GM18502 (cell line): ENCODE data around the gene ACSS1.
"Not testable (repeated sequence)": the region's sequence is repeated elsewhere in the genome, so short reads cannot be mapped to it uniquely, and the experiment has no call there.

ENCODE experiments used
- ATAC-seq: cut with Tn5 transposase; IDR thresholded peaks from one replicate; pipeline ENCODE4 v1.9.1; 2021; ENCODE audit warnings: mild to moderate bottlenecking; ENCODE audit not compliant: unreplicated experiment, poor library complexity

ACSS1 gene

GRCh38 chr20:25015986-25016385 is 42.0 kb downstream of the ACSS1 start:
- no peak for ATAC-seq

DNA sequence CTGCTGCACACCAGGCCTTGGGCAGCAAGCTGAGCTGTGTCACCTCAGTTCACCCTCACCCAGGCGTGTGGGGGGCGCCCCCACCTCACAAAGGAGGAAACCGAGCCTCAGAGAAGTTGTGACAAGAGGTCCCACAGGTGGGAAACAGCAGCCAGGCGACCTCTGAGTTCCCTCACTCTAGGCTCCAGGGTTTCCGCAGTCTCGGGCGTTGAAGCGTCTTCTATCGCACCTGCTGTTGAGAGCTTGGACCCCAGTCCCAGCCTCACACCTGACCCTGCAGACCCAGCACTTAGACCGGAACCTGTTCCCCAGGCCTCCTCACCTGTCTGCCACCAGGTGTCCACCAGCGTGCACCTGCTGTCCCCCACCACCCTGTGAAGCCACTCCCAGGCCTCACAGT is 43.1 kb downstream of the ACSS1 start:
- no peak for ATAC-seq

- no peak for ATAC-seq
These were observed 44.2 kb downstream of the ACSS1 start for GRCh38 chr20:25013478-25014380.

DNA sequence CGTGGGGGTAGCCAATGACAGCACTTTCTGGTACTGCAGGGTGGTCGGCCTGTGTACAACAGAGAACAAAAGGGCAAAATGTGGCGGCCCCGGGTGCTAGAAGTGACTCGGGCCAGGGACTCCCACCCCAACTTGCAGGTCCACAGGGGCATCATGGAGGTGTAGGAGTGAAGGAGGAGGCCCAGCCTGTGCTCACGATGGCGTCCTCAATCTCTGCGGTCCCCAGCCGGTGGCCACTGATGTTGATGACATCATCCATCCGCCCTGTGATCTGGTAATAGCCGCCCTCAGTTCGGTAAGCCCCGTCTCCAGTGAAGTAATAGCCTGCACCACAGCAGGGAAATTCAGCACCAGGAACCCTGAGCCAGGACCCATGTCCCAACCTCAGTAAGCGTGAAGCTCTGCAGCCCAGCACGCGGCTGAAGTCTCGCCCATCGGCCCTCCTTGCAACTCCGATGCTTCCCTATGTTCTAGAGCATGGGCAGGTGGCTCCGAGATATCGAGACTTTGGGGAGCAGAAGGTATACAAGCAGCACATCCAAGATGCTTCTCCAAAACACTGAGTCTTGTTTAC is 45.2 kb downstream of the ACSS1 start:
- no peak for ATAC-seq

DNA sequence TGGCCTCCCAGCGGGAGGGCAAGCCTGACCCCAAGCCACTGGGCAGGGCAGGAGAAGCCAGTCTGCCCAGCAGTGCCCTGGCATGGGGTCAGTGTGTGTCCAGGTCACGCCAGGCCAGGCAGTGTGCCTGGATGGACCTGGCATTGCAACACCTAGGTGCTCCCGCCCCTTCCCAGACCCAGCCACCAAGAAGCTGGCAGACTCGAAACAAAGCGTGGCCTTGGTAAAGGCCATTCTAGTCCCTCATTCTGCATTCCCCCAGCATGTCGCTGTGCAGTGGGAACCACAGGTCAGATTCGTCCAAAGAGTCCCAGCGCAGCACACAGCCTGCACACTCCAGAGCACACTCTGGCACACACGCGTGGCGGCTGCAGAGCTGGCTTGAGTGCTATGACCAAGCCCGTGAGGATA is 46.1 kb downstream of the ACSS1 start:
- no peak for ATAC-seq

DNA sequence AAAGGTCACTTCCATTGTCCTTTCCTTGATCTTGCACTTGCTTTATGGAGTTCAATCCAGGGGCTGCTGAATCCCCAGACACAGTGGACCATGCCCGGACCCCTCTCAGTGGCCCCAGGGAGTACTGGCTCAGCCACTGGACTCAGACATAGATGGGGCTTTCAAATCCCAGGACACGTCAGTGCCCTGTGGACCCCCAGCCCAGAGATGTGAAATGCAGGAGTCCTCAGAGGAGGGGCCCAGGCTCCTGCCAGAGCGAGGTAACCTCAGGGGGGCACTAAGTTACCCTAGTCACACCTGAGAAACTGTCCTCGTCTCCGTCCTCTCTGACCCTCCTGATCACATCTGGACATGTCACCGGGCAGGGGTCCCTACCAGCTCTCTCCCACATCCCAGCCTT is 46.7 kb downstream of the ACSS1 start:
- ATAC-seq = no peak

DNA sequence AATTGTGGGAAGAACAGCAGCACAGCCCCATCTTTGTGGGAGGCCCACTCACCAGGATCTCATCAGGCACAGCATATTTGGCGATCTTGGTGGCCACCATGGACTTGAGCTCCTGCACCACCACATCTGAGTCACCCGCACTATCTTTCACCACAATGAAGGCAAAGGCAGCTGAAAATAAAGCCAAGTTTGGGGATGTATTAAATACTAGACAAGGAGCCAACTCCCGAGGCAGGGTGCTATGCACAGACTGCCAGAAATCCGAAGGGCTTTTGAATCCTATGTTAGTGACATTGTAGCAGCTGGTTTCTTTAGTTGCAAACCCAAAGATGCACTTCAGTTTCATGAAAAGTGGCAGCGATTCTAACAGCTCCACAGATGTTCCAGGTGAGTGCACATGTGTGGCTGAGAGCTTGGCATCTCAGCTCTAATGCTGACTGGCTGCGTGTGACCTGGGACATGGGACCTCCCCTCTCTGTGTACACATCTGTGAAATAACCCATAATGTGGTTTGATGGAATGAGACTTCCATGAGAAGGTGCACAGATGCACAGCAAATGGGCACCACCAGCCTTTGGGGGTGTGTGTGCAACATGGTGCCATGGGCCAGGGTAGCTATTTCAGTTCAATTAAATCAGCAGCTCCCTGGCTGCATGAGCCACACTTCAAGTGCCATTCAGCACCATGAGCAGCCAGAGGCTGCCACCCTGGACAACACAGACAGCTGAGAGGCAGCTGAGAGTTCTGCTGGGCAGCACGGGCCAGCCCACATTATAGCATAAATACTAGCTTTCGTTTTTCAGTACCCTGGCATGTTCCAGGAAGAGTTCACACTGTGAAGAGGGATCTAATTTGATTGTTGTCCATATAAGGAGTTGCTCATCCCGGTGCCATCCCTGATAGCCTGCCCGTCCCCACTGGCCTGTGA is 48.5 kb downstream of the ACSS1 start:
- no peak for ATAC-seq

- ATAC-seq = no peak
These were observed 49.3 kb downstream of the ACSS1 start for GRCh38 chr20:25008388-25009217.

GRCh38 chr20:25007491-25008305 is 50.2 kb downstream of the ACSS1 start:
- no peak for ATAC-seq

DNA sequence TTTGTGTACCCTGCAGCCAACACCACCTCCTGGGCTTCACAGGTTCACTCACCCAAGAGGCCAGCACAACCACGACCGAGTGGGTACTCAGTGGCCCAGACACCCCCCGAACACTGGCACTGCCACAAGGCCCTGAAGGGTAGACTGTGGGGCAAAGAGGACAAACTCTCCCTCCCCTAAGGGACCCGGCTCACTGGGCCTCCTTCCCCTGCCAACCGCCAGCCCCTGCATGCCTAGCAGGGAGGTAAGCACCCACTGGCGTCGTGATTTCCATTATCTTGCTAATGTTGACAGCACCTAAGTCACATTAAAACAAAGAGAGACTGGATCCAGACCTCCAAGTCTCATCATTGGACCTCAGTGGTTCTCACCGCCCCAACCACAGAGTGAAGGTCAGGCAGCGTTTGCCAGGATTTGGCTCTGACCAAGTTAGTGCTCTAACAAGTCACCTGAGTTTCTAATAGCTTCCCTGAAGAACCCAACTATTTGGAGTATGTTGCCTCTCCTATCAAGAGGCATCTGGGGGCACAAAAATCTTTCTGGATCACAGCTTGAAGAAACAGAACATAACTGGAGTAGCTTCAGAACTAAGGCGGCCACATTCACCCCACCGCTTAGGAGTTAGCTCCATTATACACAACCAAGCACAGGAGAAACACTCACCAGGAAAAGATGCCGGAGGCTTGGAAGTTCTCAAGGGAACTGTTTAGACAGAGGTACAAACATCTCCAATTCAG is 51.3 kb downstream of the ACSS1 start:
- ATAC-seq = no peak

- ATAC-seq = no peak
These were observed 52.3 kb downstream of the ACSS1 start for GRCh38 chr20:25005661-25006060.

DNA sequence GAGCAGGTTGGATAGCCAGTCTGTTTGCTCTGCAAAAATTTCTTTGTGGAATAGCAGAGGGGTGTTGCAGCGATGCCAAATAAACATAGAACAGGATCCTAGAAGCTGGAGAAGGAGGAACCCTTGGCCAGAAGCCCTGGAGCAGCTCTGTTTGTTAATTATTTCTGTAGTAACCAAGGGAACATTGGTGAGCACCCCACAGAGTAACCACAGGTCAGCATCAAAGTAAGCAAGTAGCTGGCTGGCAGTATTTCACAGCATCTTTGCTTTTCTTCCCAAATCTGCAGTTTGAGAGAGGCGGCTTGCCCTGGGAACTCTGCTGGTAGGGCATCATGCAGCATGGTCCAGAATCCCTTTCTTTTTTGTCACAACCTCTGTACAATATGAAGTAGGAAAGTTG is 52.7 kb downstream of the ACSS1 start:
- ATAC-seq = no peak

DNA sequence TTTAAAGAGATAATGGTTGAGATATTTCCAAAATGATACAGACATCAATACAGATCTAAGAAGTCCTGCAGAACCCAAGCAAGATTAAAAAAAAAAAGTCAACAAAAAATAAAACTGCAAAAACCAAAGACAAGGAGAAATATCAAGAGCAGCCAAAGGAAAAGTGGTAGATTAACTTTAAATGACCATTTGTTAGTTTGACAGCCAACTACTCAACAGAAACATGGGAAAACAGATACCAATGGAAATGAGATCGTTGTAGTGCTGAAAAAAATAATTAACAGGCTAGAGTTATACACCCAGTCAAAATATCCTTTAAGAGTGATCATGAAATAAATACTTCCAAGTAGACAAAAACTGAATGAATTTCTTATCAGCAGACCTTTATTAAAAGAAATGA is 54.9 kb downstream of the ACSS1 start:
- no peak for ATAC-seq

GRCh38 chr20:25001323-25001722 is 56.6 kb downstream of the ACSS1 start:
- ATAC-seq = not testable (repeated sequence)

DNA sequence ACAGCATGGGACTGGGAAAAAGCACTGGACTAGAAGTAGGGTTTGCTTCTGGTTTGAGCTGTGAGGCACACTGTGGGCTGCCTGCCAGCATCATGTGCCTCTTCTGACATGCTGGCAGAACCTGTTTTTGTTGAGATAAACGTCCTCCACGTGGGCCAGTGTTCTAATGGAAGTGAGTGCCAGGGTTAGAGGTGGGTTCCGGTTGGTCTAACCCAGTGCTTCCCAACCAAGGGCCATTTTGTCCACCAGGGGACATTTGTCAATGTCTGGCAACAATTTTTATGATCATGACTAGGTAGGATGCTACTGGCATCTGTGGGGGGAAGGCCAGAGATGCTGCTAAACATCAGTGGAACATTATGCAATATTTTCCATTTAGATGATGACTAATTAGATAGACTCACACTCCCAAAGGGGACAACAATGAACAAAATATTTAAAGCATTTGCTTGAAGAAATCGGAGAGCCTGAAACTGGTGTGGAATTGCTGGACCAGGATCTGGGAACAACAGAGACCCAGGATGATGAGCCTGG is 57.6 kb downstream of the ACSS1 start:
- ATAC-seq = no peak

DNA sequence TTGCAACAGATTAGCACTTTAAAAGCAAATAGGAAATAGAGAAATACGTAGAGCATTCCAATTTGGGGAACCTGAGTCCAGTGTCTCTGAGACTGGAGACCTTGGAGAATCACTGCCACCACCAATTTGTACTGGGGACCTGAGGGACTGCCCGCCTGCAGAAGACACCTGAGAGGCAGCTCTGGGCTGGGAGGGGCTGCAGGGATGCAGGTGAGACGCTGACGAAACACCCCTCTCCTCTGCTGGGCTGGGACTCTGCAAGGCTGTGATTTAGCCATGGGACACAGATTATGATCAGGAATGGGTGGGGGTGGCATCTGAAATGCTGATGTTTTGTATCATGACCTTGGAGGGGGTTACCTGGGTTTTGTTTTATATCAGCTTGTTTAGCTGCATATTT is 58.4 kb downstream of the ACSS1 start:
- no peak for ATAC-seq

- ATAC-seq = no peak
These were observed 59.1 kb downstream of the ACSS1 start for GRCh38 chr20:24998631-24999445.
